Measurements from ENCODE around the gene SSH2. TPM values are rescaled to one million over a fixed set of nuclear protein-coding genes. Genes with fewer than 3 reads are reported as not detected.
"Not testable (repeated sequence)": the region's sequence is repeated elsewhere in the genome, so short reads cannot be mapped to it uniquely, and the experiment has no call there.

The SSH2 gene
- total RNA-seq, 2 experiments from 2014 or later = 39.4 to 73.9 TPM

DNA sequence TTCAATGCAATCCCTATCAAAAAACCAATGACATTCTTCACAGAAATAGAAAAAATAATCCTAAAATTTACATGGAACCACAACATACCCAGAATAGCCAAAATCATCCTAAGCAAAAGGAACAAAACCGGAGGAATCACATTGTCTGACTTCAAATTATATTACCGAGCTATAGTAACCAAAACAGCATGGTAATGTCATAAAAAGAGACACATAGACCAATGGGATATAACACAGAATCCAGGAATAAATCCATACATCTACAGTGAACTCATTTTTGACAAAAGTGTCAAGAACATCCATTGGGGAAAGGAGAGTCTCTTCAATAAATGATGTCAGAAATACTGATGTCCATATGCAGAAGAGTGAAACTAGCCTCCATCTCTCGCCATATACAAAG is 201.5 kb downstream of the SSH2 start:
- Histone ChIP-seq H3K27ac (ENCODE audit: low read depth, low read length, poor library complexity, severe bottlenecking) (no peak overlapping the region), H3K79me2 (ENCODE audit: insufficient read depth, low read depth, low read length) (peaks cover 53% of the 10 kb centered on the region; the same call in 1 of the 2 replicates)
- CTCF ChIA-PET (ENCODE audit: unreplicated experiment) = no interaction called here

DNA sequence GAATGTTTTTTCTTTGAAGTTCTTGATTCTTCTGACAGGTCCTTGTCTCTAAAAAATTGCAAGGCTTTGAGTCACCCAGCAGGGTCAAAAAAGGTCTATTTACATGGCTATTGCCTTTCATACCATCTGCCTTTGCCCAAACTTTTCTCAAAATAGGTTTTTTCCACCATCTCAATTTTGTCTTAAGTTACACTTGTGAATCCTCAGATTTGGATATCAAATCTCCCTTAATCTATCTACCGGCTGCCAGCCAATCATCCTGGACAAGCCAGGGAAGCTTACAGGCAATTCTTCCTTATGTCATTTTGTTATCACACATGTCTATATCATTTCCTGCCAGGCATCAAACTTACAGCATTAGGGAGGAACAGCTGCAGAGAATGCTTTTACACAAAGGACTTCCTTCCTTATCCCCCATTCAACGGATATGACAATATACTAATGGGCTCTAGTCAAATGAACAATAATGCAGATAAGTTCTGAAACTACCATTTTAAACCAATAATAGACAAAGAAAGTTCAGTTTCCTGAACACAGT is 203.2 kb downstream of the SSH2 start:
- Histone ChIP-seq H3K9me3 (ENCODE audit: low read length) (peaks cover 14% of the 10 kb centered on the region), H2AFZ (ENCODE audit: low read length) (no peak overlapping the region; the same call in 1 of the 2 replicates), H3K9me2 (ENCODE audit: insufficient read depth, low read length) (no peaks in the 10 kb centered on the region), H4K20me1 (ENCODE audit: insufficient read depth, low read length) (no peaks in the 10 kb centered on the region), H3K79me2 (ENCODE audit: insufficient read depth, low read depth, low read length) (peaks cover 63% of the 10 kb centered on the region; the same call in 1 of the 2 replicates), H3K4me1 (ENCODE audit: insufficient read depth, low read length, poor library complexity, severe bottlenecking) (peaks cover 56% of the 10 kb centered on the region), H3K4me2 (ENCODE audit: low read length) (peak overlapping the region; percentile 72), H3K27ac (ENCODE audit: low read depth, low read length, poor library complexity, severe bottlenecking) (peak overlapping the region; percentile 92), H3K36me3 (ENCODE audit: insufficient read depth, low read length) (peaks cover 17% of the 10 kb centered on the region), H3K4me3 (ENCODE audit: low read depth, low read length, poor library complexity, severe bottlenecking) (peak overlapping the region; percentile 49)
- TF ChIP-seq EZH2phosphoT487 (IDR thresholded peaks at IDR 0.05; ENCODE audit: borderline replicate concordance, low read depth, low read length) (no peak), CTCF (conservative IDR thresholded peaks at IDR 0.05; ENCODE audit: low read length) (no peak)
- intact Hi-C loops (cut with micrococcal nuclease; ENCODE audit: unreplicated experiment) = no loop called here
- no TSS peak for BruUV-seq (replicated peaks)
- CTCF ChIA-PET (ENCODE audit: unreplicated experiment) = no interaction called here
- POLR2A ChIA-PET = interaction anchor here (1.1 kb wide), 2 partner anchors 11 to 22 kb away, joined by 3 read pairs; no protein-coding TSS in a partner anchor
- DNase-seq (ENCODE audit: low spot score) = peak; percentile 85

More for the DNA sequence above, 201.5 kb downstream of the SSH2 start:
- no peak for TF ChIP-seq CTCF (conservative IDR thresholded peaks at IDR 0.05; ENCODE audit: low read length)
- no peak for TF ChIP-seq EZH2phosphoT487 (IDR thresholded peaks at IDR 0.05; ENCODE audit: borderline replicate concordance, low read depth, low read length)
- Histone ChIP-seq H3K4me1 (ENCODE audit: insufficient read depth, low read length, poor library complexity, severe bottlenecking) (peaks cover 47% of the 10 kb centered on the region), H3K4me3 (ENCODE audit: low read depth, low read length, poor library complexity, severe bottlenecking) (no peak overlapping the region), H3K9me2 (ENCODE audit: insufficient read depth, low read length) (no peaks in the 10 kb centered on the region), H2AFZ (ENCODE audit: low read length) (no peak overlapping the region), H3K4me2 (ENCODE audit: low read length) (no peak overlapping the region), H3K9me3 (ENCODE audit: low read length) (peaks cover 14% of the 10 kb centered on the region), H4K20me1 (ENCODE audit: insufficient read depth, low read length) (no peaks in the 10 kb centered on the region), H3K36me3 (ENCODE audit: insufficient read depth, low read length) (peaks cover 17% of the 10 kb centered on the region)
- no peak for DNase-seq (ENCODE audit: low spot score)
- POLR2A ChIA-PET = interaction anchor here (1.5 kb wide), 1 partner anchor 23 kb away, joined by 4 read pairs; no protein-coding TSS in a partner anchor
- BruUV-seq (replicated peaks) = no TSS peak
- intact Hi-C loops (cut with micrococcal nuclease; ENCODE audit: unreplicated experiment) = no loop called here

DNA sequence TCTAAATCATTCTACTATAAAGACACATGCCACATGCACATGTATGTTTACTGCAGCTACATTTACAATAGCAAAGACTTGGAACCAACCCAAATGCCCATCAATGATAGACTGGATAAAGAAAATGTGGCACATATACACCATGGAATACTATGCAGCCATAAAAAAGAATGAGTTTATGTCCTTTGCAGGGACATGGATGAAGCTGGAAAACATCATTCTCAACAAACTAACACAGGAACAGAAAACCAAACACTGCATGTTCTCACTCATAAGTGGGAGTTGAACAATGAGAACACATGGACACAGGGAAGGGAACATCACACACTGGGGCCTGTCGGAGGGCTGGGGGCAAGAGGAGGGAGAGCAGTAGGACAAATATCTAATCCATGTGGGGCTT is 204.6 kb downstream of the SSH2 start:
- H3K4me1 ChIP-seq (ENCODE audit: insufficient read depth, low read length, poor library complexity, severe bottlenecking) = peaks cover 70% of the 10 kb centered on the region
- peaks cover 14% of the 10 kb centered on the region for H3K9me3 ChIP-seq (ENCODE audit: low read length)
- H4K20me1 ChIP-seq (ENCODE audit: insufficient read depth, low read length); intact Hi-C loops (cut with micrococcal nuclease; ENCODE audit: unreplicated experiment); POLR2A ChIA-PET; DNase-seq (ENCODE audit: low spot score); H2AFZ ChIP-seq (ENCODE audit: low read length); H3K9me2 ChIP-seq (ENCODE audit: insufficient read depth, low read length); BruUV-seq (replicated peaks); H3K4me2 ChIP-seq (ENCODE audit: low read length); CTCF ChIA-PET (ENCODE audit: unreplicated experiment); H3K4me3 ChIP-seq (ENCODE audit: low read depth, low read length, poor library complexity, severe bottlenecking): not testable (repeated sequence)
- peaks cover 17% of the 10 kb centered on the region for H3K36me3 ChIP-seq (ENCODE audit: insufficient read depth, low read length)
- H3K79me2 ChIP-seq (ENCODE audit: insufficient read depth, low read depth, low read length) = peaks cover 76% of the 10 kb centered on the region
- peak overlapping the region; percentile 92 for H3K27ac ChIP-seq (ENCODE audit: low read depth, low read length, poor library complexity, severe bottlenecking)

Data from OCI-LY7 (cell line).